GM18511 (cell line): ENCODE data around the gene DAGLA.

Experiments
- ATAC-seq: cut with Tn5 transposase; IDR thresholded peaks from one replicate; pipeline ENCODE4 v1.9.1; 2021; ENCODE audit warnings: mild to moderate bottlenecking, moderate library complexity; ENCODE audit not compliant: unreplicated experiment

DAGLA gene

GRCh38 chr11:61743486-61744095, 63.4 kb downstream of the DAGLA start:
- no peak for ATAC-seq

GRCh38 chr11:61744181-61744580, 64.0 kb downstream of the DAGLA start:
- ATAC-seq: no peak

GRCh38 chr11:61744609-61745156, 64.5 kb downstream of the DAGLA start:
- no peak for ATAC-seq

- ATAC-seq: no peak
Measured at GRCh38 chr11:61745781-61746441, 65.7 kb downstream of the DAGLA start.

- no peak for ATAC-seq
Measured at GRCh38 chr11:61746442-61747191, 66.4 kb downstream of the DAGLA start.

- ATAC-seq: no peak
Measured at GRCh38 chr11:61747192-61747966, 67.2 kb downstream of the DAGLA start.

- no peak for ATAC-seq
Measured at GRCh38 chr11:61747967-61748285, 67.7 kb downstream of the DAGLA start.

GRCh38 chr11:61749591-61750217, 69.5 kb downstream of the DAGLA start:
- ATAC-seq: no peak

GRCh38 chr11:61750631-61751273, 70.6 kb downstream of the DAGLA start:
- ATAC-seq: no peak

GRCh38 chr11:61751384-61751783, 71.2 kb downstream of the DAGLA start:
- ATAC-seq: no peak

- ATAC-seq: no peak
Measured at GRCh38 chr11:61752117-61752924, 72.1 kb downstream of the DAGLA start, which contains the start of gene MYRF. Gene MYRF (plus strand): TSS chr11:61752636. CDS start chr11:61752745, 109 bp downstream.

GRCh38 chr11:61752925-61753521, 72.8 kb downstream of the DAGLA start:
- no peak for ATAC-seq

- ATAC-seq: no peak
Measured at GRCh38 chr11:61753672-61754071, 73.5 kb downstream of the DAGLA start.

- ATAC-seq: no peak
Measured at GRCh38 chr11:61754534-61755482, 74.6 kb downstream of the DAGLA start.

- ATAC-seq: no peak
Measured at GRCh38 chr11:61756147-61756451, 75.9 kb downstream of the DAGLA start.

- peak; percentile 65 for ATAC-seq
Measured at GRCh38 chr11:61756452-61757212, 76.4 kb downstream of the DAGLA start.

GRCh38 chr11:61757213-61757862, 77.1 kb downstream of the DAGLA start:
- no peak for ATAC-seq
